ENCODE data around the gene MAPK4.
"Not testable (repeated sequence)": the region's sequence is repeated elsewhere in the genome, so short reads cannot be mapped to it uniquely, and the experiment has no call there.

The MAPK4 gene

DNA sequence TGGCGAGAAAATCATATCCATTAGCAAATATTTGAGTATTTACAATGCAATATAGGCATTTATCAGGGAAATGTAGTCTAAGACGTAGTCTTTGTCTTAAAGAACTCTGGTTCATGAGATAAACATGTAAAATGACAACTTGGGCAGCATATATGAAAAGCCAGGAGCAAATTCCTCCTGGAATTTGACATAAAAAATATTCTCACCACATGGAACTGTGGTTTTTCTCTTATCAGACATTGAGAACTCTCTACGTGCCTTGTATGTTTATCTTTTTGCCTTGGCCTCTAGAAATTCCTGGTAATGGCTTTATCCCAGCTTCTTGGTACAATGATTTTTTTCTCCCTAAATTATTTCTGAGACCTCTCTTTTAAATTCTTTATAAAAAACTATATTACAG is 2.8 kb downstream of the MAPK4 start:
- H3K4me3 ChIP-seq (ENCODE audit: low read depth, low read length), result no peak overlapping the region
- no peak for DNase-seq (ENCODE audit: low read depth, low spot score)
- TF ChIP-seq, protein P1, sequence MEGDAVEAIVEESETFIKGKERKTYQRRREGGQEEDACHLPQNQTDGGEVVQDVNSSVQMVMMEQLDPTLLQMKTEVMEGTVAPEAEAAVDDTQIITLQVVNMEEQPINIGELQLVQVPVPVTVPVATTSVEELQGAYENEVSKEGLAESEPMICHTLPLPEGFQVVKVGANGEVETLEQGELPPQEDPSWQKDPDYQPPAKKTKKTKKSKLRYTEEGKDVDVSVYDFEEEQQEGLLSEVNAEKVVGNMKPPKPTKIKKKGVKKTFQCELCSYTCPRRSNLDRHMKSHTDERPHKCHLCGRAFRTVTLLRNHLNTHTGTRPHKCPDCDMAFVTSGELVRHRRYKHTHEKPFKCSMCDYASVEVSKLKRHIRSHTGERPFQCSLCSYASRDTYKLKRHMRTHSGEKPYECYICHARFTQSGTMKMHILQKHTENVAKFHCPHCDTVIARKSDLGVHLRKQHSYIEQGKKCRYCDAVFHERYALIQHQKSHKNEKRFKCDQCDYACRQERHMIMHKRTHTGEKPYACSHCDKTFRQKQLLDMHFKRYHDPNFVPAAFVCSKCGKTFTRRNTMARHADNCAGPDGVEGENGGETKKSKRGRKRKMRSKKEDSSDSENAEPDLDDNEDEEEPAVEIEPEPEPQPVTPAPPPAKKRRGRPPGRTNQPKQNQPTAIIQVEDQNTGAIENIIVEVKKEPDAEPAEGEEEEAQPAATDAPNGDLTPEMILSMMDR (IDR thresholded peaks at IDR 0.05; ENCODE audit: low read depth, low read length), result no peak
- in situ Hi-C loops (cut with HindIII; ENCODE audit: low sequenced_read_pairs), result no loop called here

DNA sequence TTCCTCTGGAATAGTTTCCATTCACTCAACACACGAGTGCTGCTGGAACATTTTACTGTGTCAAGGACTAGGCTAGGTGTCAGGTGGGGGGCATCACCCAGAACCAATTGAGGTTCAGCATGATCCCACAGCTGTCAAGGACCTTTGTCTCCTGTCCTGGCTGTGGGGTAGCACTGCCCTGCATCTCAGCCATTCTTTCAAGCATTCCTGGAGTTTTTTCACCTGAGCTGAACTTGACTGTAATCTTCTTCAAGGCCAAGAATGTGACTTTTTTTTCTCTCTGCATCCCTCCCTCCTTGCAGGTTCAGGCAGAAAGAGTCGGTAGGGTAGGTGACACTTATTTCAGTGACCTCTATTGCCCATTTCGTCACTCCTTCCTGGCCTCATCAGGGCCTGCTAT is 3.5 kb downstream of the MAPK4 start:
- no peak overlapping the region for H3K4me3 ChIP-seq (ENCODE audit: low read depth, low read length)
- in situ Hi-C loops (cut with HindIII; ENCODE audit: low sequenced_read_pairs), result no loop called here
- no peak for DNase-seq (ENCODE audit: low read depth, low spot score)
- TF ChIP-seq, protein P1 (IDR thresholded peaks at IDR 0.05; ENCODE audit: low read depth, low read length), result no peak

DNA sequence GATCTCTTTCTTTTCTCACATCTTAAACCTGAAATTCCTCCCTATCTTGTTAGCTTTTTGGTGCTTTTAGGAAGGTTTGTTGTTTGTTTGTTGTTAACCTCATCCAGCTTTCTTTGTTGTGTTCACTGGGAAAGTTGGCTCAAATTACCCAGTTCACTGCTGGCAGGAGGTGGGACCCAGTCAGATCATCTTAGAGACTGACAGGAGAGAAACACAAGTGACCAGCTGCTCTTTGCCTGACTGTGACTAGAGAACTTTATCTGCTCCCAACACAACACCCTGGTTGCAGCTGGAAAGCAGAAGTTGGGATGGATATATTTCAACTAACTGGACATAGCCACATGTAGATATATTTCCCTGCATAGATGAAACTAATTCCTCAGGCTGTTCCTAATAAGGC is 10.0 kb downstream of the MAPK4 start:
- TF ChIP-seq, protein P1 (IDR thresholded peaks at IDR 0.05; ENCODE audit: low read depth, low read length), result no peak
- in situ Hi-C loops (cut with HindIII; ENCODE audit: low sequenced_read_pairs), result no loop called here
- H3K4me3 ChIP-seq (ENCODE audit: low read depth, low read length), result no peak overlapping the region
- no peak for DNase-seq (ENCODE audit: low read depth, low spot score)

DNA sequence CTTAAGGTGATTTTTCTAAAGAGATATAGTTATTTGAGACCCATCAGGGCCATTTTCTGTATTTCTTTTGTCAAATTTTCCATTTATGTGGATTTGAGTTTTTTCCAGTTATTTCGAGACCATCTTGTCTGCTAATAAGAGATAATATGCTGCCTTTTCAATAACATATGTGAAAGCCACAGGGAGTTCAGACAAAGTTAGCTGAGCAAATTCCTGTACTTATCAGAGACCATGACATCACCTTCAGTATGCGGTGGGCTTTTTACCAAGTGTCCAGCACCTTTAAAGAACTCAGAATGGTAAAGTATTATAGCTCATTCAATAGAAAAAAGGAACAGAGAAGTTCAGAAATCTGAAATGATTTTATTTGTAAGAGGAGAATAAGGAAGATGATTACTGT is 11.7 kb downstream of the MAPK4 start:
- TF ChIP-seq, protein P1 (IDR thresholded peaks at IDR 0.05; ENCODE audit: low read depth, low read length), result no peak
- DNase-seq (ENCODE audit: low read depth, low spot score), result no peak
- H3K4me3 ChIP-seq (ENCODE audit: low read depth, low read length), result no peak overlapping the region
- in situ Hi-C loops (cut with HindIII; ENCODE audit: low sequenced_read_pairs), result no loop called here

DNA sequence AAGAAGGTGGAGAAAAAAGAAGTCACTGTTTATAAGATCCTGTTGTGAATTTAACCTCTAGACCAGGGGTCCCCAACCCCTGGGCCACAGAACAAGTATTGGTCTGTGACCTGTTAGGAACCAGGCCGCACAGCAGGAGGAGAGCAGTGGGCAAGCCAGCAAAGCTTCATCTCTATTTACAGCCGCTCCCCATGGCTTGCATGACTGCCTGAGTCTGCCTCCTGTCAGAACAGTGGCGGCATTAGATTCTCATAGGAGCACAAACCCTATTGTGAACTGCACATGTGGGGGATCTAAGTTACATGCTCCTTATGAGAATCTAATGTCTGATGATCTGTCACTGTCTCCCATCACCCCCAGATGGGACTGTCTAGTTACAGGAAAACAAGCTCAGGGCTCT is 13.3 kb downstream of the MAPK4 start:
- in situ Hi-C loops (cut with HindIII; ENCODE audit: low sequenced_read_pairs); DNase-seq (ENCODE audit: low read depth, low spot score): not testable (repeated sequence)

DNA sequence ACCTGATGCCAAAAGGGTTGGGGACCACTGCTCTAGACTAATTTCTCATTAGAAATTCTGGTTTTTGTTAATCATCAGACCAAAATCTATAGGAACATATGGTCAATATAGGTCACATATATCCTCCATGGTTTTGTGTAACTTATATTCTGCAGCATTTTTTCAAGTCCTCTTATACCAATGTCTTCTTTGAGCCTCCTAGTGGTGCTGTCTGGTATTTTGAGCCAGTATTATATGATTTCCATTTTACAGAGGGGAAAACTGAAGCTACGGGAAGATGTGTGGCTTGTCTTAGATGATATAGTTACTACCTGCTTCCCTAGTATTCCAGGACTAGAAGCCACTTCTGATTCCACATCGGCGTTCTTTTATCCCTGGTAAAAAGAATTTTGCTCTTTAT is 13.8 kb downstream of the MAPK4 start:
- in situ Hi-C loops (cut with HindIII; ENCODE audit: low sequenced_read_pairs), result no loop called here
- no peak overlapping the region for H3K4me3 ChIP-seq (ENCODE audit: low read depth, low read length)
- TF ChIP-seq, protein P1 (IDR thresholded peaks at IDR 0.05; ENCODE audit: low read depth, low read length), result no peak
- DNase-seq (ENCODE audit: low read depth, low spot score), result no peak

More for the DNA sequence above, 13.3 kb downstream of the MAPK4 start:
- H3K4me3 ChIP-seq (ENCODE audit: low read depth, low read length), result not testable (repeated sequence)

DNA sequence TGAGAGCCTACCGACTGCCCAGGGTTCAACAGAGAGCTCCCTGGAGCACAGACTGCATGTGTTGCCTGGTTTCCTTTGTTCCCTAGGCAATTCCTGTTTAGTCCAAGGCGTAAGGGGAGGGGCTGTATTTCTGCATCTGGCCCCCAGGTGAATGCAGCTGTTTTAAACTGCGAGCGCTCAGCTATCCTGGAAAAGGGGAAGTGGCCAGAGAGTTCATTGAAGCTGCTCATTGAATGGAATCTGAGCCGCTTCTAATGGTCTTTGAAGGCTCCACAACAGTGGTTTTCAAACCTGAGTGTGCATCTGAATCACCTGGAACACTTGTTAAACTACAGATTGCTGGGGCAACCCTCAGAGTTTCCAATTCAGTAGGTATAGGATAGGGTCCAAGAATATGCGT is 18.1 kb downstream of the MAPK4 start:
- no peak overlapping the region for H3K4me3 ChIP-seq (ENCODE audit: low read depth, low read length)
- in situ Hi-C loops (cut with HindIII; ENCODE audit: low sequenced_read_pairs), result no loop called here
- DNase-seq (ENCODE audit: low read depth, low spot score), result no peak
- TF ChIP-seq, protein P1 (IDR thresholded peaks at IDR 0.05; ENCODE audit: low read depth, low read length), result no peak
